T47D (cell line): ENCODE measurements around the gene PGAP2.

ENCODE experiments used
- DNase-seq, 2 experiments: peaks; one replicate each; pipeline versions ENCODE4 v3.0.0 to v3.0.0-alpha.2; 2011 to 2012; ENCODE audit warnings: low read depth in 1 of 2, low spot score in 1 of 2
- JUND ChIP-seq: IDR thresholded peaks from 2 replicates; pipeline ENCODE4 v1.6.1; 2012; ENCODE audit warnings: low read depth
- in situ Hi-C: cut with HindIII; loops from 2 replicates; pipeline ENCODE4 v1.10.0; 2016; ENCODE audit warnings: low sequenced_read_pairs, low pct_unique_long_range_greater_than_20kb

Gene PGAP2

DNA sequence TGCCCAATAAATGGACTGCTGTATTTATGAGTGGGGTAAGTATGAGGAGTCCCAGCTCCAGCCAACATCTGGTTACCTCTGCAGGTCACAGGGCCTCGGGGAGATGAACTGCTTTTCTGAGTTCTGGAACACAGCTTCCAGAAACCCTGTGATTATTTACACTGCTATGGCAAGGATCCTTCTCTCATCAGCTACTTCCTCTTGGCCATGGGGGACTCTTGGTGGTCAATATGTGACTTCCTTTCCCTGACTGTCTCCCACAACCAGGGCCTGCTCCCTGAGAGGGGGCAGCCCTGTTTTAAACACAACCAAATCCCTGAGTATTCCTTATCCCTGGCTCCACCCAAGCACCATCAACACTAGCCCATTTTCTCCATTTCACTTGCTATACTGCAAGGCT is 22.4 kb downstream of the PGAP2 start:
- no peak for TF ChIP-seq JUND
- in situ Hi-C loops, result no loop called here
- no peak for DNase-seq

- DNase-seq, result no peak
- TF ChIP-seq JUND, result no peak
- in situ Hi-C loops, result no loop called here
Measured at GRCh38 chr11:3831378-3832239, 23.2 kb downstream of the PGAP2 start.

- TF ChIP-seq JUND, result no peak
- no peak for DNase-seq
- in situ Hi-C loops, result no loop called here
Measured at GRCh38 chr11:3832816-3833215, 24.5 kb downstream of the PGAP2 start.

DNA sequence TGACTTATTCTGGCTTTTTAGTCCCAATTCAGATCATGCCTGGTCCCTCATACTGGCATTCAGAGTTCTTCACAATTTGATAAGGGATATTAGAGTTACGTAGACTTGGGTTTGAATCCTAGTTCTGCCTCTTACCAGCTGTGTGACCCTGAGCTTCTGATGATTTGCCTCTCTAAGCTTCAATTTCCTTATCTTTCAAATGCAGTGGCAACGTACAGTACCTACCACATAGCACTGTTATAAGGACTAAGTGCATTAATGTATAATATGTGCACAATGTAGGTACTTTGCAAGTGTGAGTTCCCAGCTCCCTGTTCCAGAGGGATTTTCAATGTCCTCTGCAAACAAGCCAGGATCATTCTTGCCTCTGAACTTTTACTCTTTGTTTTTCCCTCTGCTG is 25.1 kb downstream of the PGAP2 start:
- in situ Hi-C loops, result no loop called here
- TF ChIP-seq JUND, result no peak
- DNase-seq, result no peak

DNA sequence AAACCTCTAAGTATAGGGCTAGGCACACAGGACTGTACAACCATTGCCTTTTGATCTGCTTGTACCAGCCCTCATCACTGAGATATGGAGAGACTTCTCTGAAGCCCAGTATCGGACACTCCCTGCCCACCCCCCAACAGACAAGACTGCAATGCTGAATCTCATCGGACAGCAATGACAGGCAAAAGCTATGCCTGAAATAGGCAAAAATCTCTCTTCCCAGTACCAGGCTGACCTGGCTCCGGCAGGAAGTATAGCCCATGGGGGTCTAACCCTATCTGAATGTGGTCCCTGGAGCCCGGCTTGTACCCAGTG is 25.9 kb downstream of the PGAP2 start:
- DNase-seq, result no peak
- in situ Hi-C loops, result no loop called here
- no peak for TF ChIP-seq JUND

GRCh38 chr11:3834664-3835461 is 26.5 kb downstream of the PGAP2 start:
- no peak for TF ChIP-seq JUND
- DNase-seq, result no peak
- in situ Hi-C loops, result no loop called here

DNA sequence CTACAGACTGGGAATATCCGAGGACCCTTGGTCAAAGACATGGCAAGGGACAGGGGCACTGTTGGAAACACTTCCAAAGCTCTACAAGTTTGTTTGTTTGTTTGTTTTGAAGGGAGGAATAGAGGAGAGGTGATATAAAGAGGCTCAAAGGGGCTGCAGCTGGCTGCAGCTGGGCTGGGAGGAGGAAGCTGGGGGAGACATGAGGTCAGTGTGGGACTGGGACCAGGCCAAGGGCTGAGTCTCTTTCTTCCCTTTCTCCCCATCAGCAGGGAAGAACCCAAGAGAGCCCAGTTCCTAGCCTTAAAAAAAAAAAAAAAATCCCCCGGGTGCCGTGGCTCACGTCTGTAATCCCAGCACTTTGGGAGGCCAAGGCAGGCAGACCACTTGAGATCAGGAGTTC is 27.4 kb downstream of the PGAP2 start:
- TF ChIP-seq JUND, result no peak
- in situ Hi-C loops, result no loop called here
- no peak for DNase-seq

- TF ChIP-seq JUND, result no peak
- in situ Hi-C loops, result no loop called here
- DNase-seq, result no peak
Measured at GRCh38 chr11:3836903-3837302, 28.5 kb downstream of the PGAP2 start.

DNA sequence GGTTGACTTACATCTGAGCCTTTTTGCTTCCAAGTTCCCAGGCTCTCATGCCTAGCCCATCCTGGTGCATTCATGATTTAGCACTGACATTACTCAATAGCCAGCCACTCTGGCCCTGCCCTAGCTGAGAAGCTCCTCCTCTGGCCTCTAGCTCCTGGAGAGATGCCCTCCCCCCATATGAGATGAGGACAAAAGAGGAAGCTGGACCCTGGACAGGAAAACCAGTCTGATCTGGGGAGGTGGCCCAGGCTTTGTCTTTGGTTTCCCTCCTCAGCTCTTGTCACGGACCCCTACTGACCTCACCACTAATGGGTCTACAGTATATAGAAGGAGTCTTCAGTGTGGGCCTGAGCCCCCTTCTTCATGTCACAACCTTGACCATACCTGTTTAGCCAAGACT is 29.4 kb downstream of the PGAP2 start:
- no peak for TF ChIP-seq JUND
- no peak for DNase-seq
- in situ Hi-C loops, result no loop called here

DNA sequence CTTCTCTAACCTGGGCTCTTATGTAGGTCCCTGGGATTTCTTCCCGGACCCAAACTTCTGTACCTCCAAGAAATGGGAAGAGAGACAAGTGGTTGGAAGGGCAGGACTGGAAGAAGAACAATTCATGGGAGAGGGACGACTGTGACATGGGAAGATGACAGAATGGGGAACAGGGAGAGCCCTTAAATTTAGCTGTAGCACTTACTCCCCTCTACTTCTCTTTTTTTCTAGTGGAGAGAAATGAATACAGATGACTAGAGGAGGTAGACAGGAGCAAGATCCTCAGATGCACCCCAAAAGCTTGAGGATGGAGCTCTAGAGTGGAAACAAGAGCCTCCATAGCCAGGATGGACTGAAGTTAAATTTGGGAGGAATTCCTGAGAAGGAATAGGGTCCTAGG is 30.1 kb downstream of the PGAP2 start:
- no peak for TF ChIP-seq JUND
- DNase-seq, result no peak
- in situ Hi-C loops, result no loop called here

GRCh38 chr11:3840004-3840869 is 31.9 kb downstream of the PGAP2 start:
- no peak for TF ChIP-seq JUND
- in situ Hi-C loops, result no loop called here
- DNase-seq, result no peak

DNA sequence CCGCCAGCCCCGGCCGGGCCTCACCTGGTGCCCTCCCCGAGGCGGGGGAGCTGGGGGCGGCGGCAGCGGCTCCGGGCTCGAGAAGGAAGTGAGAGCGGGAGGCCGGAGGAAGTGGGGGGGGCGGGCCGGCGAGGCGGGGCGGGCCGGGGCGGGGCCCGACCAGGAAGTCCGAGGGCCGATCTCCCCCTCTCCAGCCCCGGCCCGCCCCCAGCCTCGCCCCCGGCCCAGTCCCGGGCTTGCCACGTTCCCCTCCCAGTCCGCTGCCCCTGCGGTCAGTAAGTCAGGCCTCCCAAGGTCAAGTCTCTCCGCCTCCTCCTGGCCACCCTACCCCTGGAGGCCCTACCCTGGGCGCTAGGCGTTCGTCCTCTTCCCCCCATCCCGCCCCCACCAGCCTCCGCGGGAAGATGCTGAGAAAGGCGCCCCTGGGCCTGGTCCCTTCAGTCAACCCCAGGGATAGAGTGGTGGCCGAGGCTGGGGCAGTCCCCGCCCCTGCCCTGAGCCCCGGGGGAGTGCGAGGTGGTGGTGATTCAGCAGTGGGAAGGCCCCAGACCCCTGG is 32.6 kb downstream of the PGAP2 start, which contains the start of gene RHOG:
RHOG (minus strand) TSS at position 90 of the 556 bp plus-strand sequence. CDS start 12,821 bp downstream, outside the sequence.
- no peak for TF ChIP-seq JUND
- peak; percentile 57 to 69 for DNase-seq
- in situ Hi-C loops, result no loop called here
